Stimulated activated CD4-positive, alpha-beta T cell treated with anti-CD3 and anti-CD28 coated beads, Interleukin-1b, Interleukin-23, amount 100 ng/mL, for 48 hours (primary cell): ENCODE results near the gene ETS1.

Experiments used
- DNase-seq: peaks from one replicate; pipeline ENCODE4 v3.0.0-alpha.2; 2020

The ETS1 gene

GRCh38 chr11:128618603-128619002 lies 31.2 kb upstream of the ETS1 start:
- DNase-seq = no peak

GRCh38 chr11:128616161-128616560 lies 28.8 kb upstream of the ETS1 start:
- no peak for DNase-seq

GRCh38 chr11:128615612-128616011 lies 28.3 kb upstream of the ETS1 start:
- DNase-seq = no peak

- DNase-seq = no peak
These were observed 27.7 kb upstream of the ETS1 start for GRCh38 chr11:128615076-128615475.

GRCh38 chr11:128614026-128614425 lies 26.7 kb upstream of the ETS1 start:
- DNase-seq = no peak

GRCh38 chr11:128613300-128613995 lies 26.1 kb upstream of the ETS1 start:
- DNase-seq = no peak

- DNase-seq = peak; percentile 54
These were observed 23.6 kb upstream of the ETS1 start for GRCh38 chr11:128610721-128611617.

GRCh38 chr11:128609785-128610184 lies 22.4 kb upstream of the ETS1 start:
- no peak for DNase-seq

GRCh38 chr11:128608746-128609407 lies 21.5 kb upstream of the ETS1 start:
- no peak for DNase-seq

GRCh38 chr11:128607819-128608218 lies 20.5 kb upstream of the ETS1 start:
- DNase-seq = no peak

- DNase-seq = no peak
These were observed 17.4 kb upstream of the ETS1 start for GRCh38 chr11:128604723-128605122.

GRCh38 chr11:128603752-128604414 lies 16.5 kb upstream of the ETS1 start:
- no peak for DNase-seq

GRCh38 chr11:128603003-128603696 lies 15.8 kb upstream of the ETS1 start:
- peak; percentile 29 for DNase-seq

- no peak for DNase-seq
These were observed 12.4 kb upstream of the ETS1 start for GRCh38 chr11:128599729-128600128.

GRCh38 chr11:128598506-128599150 lies 11.3 kb upstream of the ETS1 start:
- DNase-seq = no peak

GRCh38 chr11:128598096-128598495 lies 10.7 kb upstream of the ETS1 start:
- DNase-seq = no peak

GRCh38 chr11:128597209-128597608 lies 9.9 kb upstream of the ETS1 start:
- no peak for DNase-seq

- no peak for DNase-seq
These were observed 8.9 kb upstream of the ETS1 start for GRCh38 chr11:128596250-128596649.

- no peak for DNase-seq
These were observed 8.4 kb upstream of the ETS1 start for GRCh38 chr11:128595775-128596174.

- DNase-seq = no peak
These were observed 7.9 kb upstream of the ETS1 start for GRCh38 chr11:128595221-128595620.

- no peak for DNase-seq
These were observed 6.9 kb upstream of the ETS1 start for GRCh38 chr11:128594226-128594625.

GRCh38 chr11:128593281-128593680 lies 5.9 kb upstream of the ETS1 start:
- DNase-seq = no peak
